ENCODE measurements around the gene UBB. TPM values are rescaled to one million over a fixed set of nuclear protein-coding genes. Genes with fewer than 3 reads are reported as not detected.
A peak's percentile ranks its signal among the peaks of the same experiment; 100 is the strongest.

The UBB gene
- polyA plus RNA-seq (ENCODE audit: insufficient read length in 3 of 3) = 1,000 to 10,000 TPM; 2,522 to 2,599 (median 2,549) TPM

- peak; percentile 91 to 93 (median 93) for DNase-seq (ENCODE audit: low read depth in 3 of 3, low spot score in 2 of 3)
Observed at GRCh38 chr17:16380640-16381495, at the start of gene UBB. TSS of gene UBB (plus strand) at chr17:16381091. CDS start at chr17:16381908, 817 bp downstream.

- DNase-seq (ENCODE audit: low read depth in 3 of 3, low spot score in 2 of 3) = no peak
Observed at GRCh38 chr17:16338391-16338790, 42.5 kb upstream of the UBB start.

- no peak for DNase-seq (ENCODE audit: low read depth in 3 of 3, low spot score in 2 of 3)
Observed at GRCh38 chr17:16339402-16339801, 41.5 kb upstream of the UBB start.

- no peak for DNase-seq (ENCODE audit: low read depth in 3 of 3, low spot score in 2 of 3)
Observed at GRCh38 chr17:16339959-16340358, 40.9 kb upstream of the UBB start.

GRCh38 chr17:16342979-16343378 is 37.9 kb upstream of the UBB start:
- no peak for DNase-seq (ENCODE audit: low read depth in 3 of 3, low spot score in 2 of 3)

- no peak for DNase-seq (ENCODE audit: low read depth in 3 of 3, low spot score in 2 of 3)
Observed at GRCh38 chr17:16343569-16343968, 37.3 kb upstream of the UBB start.

- DNase-seq (ENCODE audit: low read depth in 3 of 3, low spot score in 2 of 3) = no peak
Observed at GRCh38 chr17:16345565-16345964, 35.3 kb upstream of the UBB start.

- DNase-seq (ENCODE audit: low read depth in 3 of 3, low spot score in 2 of 3) = no peak
Observed at GRCh38 chr17:16346721-16347271, 34.1 kb upstream of the UBB start.

GRCh38 chr17:16348586-16348985 is 32.3 kb upstream of the UBB start:
- no peak for DNase-seq (ENCODE audit: low read depth in 3 of 3, low spot score in 2 of 3)

GRCh38 chr17:16349431-16349830 is 31.5 kb upstream of the UBB start:
- DNase-seq (ENCODE audit: low read depth in 3 of 3, low spot score in 2 of 3) = no peak

- no peak for DNase-seq (ENCODE audit: low read depth in 3 of 3, low spot score in 2 of 3)
Observed at GRCh38 chr17:16351831-16352230, 29.1 kb upstream of the UBB start.

GRCh38 chr17:16352303-16352666 is 28.6 kb upstream of the UBB start:
- peak in 1 of 3 donors; percentile 36 for DNase-seq (ENCODE audit: low read depth in 3 of 3, low spot score in 2 of 3)

- DNase-seq (ENCODE audit: low read depth in 3 of 3, low spot score in 2 of 3) = peak in 1 of 3 donors; percentile 39
Observed at GRCh38 chr17:16352667-16353316, 28.1 kb upstream of the UBB start.

- DNase-seq (ENCODE audit: low read depth in 3 of 3, low spot score in 2 of 3) = no peak
Observed at GRCh38 chr17:16353317-16354174, 27.3 kb upstream of the UBB start, which contains the start of gene CENPV. TSS of gene CENPV (minus strand) at chr17:16353469. CDS start at chr17:16353436, 33 bp downstream.

- DNase-seq (ENCODE audit: low read depth in 3 of 3, low spot score in 2 of 3) = no peak
Observed at GRCh38 chr17:16354585-16354984, 26.3 kb upstream of the UBB start.

- no peak for DNase-seq (ENCODE audit: low read depth in 3 of 3, low spot score in 2 of 3)
Observed at GRCh38 chr17:16358394-16358793, 22.5 kb upstream of the UBB start.

- no peak for DNase-seq (ENCODE audit: low read depth in 3 of 3, low spot score in 2 of 3)
Observed at GRCh38 chr17:16361874-16362273, 19.0 kb upstream of the UBB start.

GRCh38 chr17:16363749-16364536 is 16.9 kb upstream of the UBB start:
- DNase-seq (ENCODE audit: low read depth in 3 of 3, low spot score in 2 of 3) = peak in 1 of 3 donors; percentile 45

GRCh38 chr17:16364625-16365024 is 16.3 kb upstream of the UBB start:
- no peak for DNase-seq (ENCODE audit: low read depth in 3 of 3, low spot score in 2 of 3)

GRCh38 chr17:16371742-16372141 is 9.1 kb upstream of the UBB start:
- no peak for DNase-seq (ENCODE audit: low read depth in 3 of 3, low spot score in 2 of 3)

All from right renal cortex interstitium (tissue), 3 donors.